Fibroblast of gingiva (primary cell): ENCODE measurements around the gene IGSF11.
"Not testable (repeated sequence)": the region's sequence is repeated elsewhere in the genome, so short reads cannot be mapped to it uniquely, and the experiment has no call there.

ENCODE experiments used
- DNase-seq: peaks from one replicate; pipeline ENCODE4 v3.0.0-alpha.2; 2011; ENCODE audit warnings: low read depth

IGSF11 gene

DNA sequence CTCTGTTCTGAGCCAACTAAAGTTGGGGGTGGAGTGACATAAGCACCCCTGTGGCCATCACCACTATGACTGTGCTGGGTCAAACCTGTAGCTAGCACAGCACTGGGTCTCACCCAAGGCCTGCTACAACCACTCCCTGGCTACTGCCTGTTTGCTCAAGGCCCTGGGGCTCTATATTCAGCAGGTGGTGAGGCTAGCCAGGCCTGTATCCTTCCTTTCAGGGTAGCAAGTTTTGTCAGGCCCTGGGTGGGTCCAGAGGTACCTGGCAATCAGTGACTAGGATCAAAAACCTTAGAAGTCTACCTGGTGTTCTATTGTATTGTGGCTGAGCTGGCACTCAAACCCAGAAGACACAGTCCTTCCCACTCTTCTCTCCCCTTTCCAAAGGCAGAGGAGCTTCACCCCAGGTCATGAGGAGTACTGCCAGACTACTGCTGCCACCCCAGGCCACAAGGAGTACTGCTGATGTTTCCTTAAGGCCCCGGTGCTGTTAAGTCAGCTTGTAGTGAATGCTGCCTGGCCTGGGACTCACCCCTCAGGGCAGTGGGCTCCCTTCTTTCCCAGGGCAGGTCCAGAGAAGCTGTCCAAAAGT lies 170.8 kb downstream of the IGSF11 start:
- no peak for DNase-seq

- DNase-seq: no peak
Measured at GRCh38 chr3:118859950-118860349, 174.7 kb downstream of the IGSF11 start.

DNA sequence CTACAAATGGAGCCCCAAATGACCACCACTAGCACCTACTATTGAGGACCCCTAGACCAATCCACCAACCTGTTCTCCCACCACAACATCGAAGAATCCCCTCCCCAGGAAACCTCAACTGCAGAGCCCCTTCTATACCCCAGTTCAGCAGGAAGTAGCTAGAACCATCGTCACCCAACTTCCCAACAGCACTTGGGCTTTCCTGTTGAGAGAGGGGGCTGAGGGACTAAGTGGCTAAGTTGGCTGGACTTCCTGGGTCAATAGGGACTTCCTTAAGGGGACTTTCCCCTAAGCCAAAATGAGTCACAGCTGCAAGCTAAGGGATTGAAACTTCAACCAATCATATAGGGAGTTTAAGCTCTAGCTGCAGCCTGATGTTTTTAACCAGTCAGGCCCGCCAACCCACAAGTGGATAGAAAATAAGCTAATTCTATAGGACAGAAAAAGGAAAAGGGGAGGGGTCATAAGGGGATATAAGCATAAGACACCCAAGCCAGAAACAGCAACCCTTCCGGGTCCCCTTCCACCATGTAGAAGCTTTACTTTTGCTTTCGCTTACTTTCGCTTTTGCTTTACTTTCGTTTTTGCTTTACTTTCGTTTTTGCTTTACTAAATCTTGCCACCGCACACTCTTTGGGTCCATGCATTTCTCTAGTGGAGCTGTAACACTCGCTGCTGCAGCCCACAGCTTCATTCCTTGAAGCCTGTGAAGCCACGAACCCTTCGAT lies 183.0 kb downstream of the IGSF11 start:
- not testable (repeated sequence) for DNase-seq

- DNase-seq: no peak
Measured at GRCh38 chr3:118850687-118851086, 184.0 kb downstream of the IGSF11 start.
